Cardiac muscle cell (in vitro differentiated cells and primary cell): ENCODE measurements around the gene DTHD1. TPM values are rescaled to one million over a fixed set of nuclear protein-coding genes. Genes with fewer than 3 reads are reported as not detected.

ENCODE experiments used
- DNase-seq, 2 donors: peaks; one replicate each; pipeline versions ENCODE4 v3.0.0 to v3.0.0-alpha.2; 2010 to 2017; ENCODE audit warnings: low read depth in 1 of 2, low spot score in 1 of 2
- H3K27ac ChIP-seq: fragments of 200-600 bp; sonication (generic); 2 replicates; pipeline ENCODE4 v1.5.1; 2016
- H3K27me3 ChIP-seq: fragments of 200-600 bp; sonication (generic); 2 replicates; pipeline ENCODE4 v1.6.0; 2016; ENCODE audit warnings: control low read depth
- H3K36me3 ChIP-seq: fragments of 200-600 bp; sonication (generic); 2 replicates; pipeline ENCODE4 v1.5.1; 2016; ENCODE audit warnings: control low read depth
- H3K4me1 ChIP-seq: fragments of 200-600 bp; sonication (generic); 2 replicates; pipeline ENCODE4 v1.8.1; 2017; ENCODE audit warnings: low read depth, mild to moderate bottlenecking, mixed run types
- H3K4me3 ChIP-seq: fragments of 200-600 bp; sonication (generic); 2 replicates; pipeline ENCODE4 v1.5.1; 2016; ENCODE audit warnings: mild to moderate bottlenecking
- H3K9me3 ChIP-seq: fragments of 200-600 bp; sonication (generic); 2 replicates; pipeline ENCODE4 v1.5.1; 2017; ENCODE audit warnings: low read depth, mild to moderate bottlenecking, control low read depth
- polyA plus RNA-seq: library from polyadenylated mRNA; unstranded; fragments of >200 nt; fragmentation: Nextera tagmentation; extraction: Ambion mirVana; gene quantifications from 2 replicates; pipeline ENCODE4 v1.2.1, GENCODE V29; 2016
- total RNA-seq: library from RNA; depleted of rRNA; stranded (reverse); fragments of >200 nt; gene quantifications from 2 replicates; pipeline ENCODE4 v1.2.3, GENCODE V29; 2016
- TF ChIP-seq, protein P1 (sequence below): IDR thresholded peaks from 2 replicates; pipeline ENCODE4 v1.5.1; 2012; ENCODE audit warnings: low read depth, mild to moderate bottlenecking, low read length

The DTHD1 gene
- total and polyA plus RNA-seq, 2 experiments from 2014 or later, result not detected

DNA sequence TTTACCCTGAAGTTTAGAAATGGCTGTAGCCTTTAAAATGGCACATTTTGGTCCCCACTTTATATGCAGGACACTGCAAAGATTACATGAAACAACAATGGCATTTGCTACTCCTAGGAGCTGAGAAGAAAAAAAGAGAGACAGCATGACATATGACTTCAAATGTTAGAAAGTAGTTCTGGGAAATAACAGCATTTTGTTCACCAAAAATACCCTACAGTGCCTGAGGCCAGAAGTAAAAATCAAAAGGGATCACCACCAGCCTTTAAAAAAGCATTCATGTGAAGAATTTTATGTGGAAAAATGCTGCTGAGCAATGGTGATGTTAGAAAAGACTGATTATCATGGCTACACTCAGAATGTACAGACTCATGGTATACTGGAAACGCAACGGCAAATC lies 110.0 kb downstream of the DTHD1 start:
- Histone ChIP-seq H3K4me3 (no peak overlapping the region), H3K36me3 (no peaks in the 10 kb centered on the region), H3K9me3 (no peaks in the 10 kb centered on the region), H3K27me3 (no peaks in the 10 kb centered on the region), H3K4me1 (no peaks in the 10 kb centered on the region), H3K27ac (no peak overlapping the region)
- no peak for DNase-seq
- TF ChIP-seq, protein P1, sequence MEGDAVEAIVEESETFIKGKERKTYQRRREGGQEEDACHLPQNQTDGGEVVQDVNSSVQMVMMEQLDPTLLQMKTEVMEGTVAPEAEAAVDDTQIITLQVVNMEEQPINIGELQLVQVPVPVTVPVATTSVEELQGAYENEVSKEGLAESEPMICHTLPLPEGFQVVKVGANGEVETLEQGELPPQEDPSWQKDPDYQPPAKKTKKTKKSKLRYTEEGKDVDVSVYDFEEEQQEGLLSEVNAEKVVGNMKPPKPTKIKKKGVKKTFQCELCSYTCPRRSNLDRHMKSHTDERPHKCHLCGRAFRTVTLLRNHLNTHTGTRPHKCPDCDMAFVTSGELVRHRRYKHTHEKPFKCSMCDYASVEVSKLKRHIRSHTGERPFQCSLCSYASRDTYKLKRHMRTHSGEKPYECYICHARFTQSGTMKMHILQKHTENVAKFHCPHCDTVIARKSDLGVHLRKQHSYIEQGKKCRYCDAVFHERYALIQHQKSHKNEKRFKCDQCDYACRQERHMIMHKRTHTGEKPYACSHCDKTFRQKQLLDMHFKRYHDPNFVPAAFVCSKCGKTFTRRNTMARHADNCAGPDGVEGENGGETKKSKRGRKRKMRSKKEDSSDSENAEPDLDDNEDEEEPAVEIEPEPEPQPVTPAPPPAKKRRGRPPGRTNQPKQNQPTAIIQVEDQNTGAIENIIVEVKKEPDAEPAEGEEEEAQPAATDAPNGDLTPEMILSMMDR, result no peak

DNA sequence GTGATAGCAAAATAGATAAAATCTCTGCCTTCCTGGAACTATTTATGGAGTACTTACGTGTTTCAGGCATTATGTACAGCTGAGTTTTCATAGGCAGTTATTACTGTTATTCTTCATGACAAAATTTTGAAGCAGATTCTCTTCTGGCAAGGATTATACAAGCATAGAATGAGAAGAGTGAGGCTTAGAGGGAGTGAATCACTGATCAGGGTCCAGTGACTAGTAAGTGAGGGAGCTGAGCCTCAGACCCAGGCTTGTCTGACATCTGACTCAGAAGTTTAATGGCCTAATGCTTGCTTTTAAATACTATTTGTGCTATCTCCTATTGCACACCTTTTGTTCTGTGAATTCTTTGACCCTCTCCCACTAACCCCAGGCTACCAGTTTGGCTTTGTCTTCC lies 110.6 kb downstream of the DTHD1 start:
- no peak for DNase-seq
- Histone ChIP-seq H3K4me3 (no peak overlapping the region), H3K27me3 (no peaks in the 10 kb centered on the region), H3K4me1 (no peaks in the 10 kb centered on the region), H3K9me3 (no peaks in the 10 kb centered on the region), H3K27ac (no peak overlapping the region), H3K36me3 (no peaks in the 10 kb centered on the region)
- TF ChIP-seq, protein P1, result no peak

DNA sequence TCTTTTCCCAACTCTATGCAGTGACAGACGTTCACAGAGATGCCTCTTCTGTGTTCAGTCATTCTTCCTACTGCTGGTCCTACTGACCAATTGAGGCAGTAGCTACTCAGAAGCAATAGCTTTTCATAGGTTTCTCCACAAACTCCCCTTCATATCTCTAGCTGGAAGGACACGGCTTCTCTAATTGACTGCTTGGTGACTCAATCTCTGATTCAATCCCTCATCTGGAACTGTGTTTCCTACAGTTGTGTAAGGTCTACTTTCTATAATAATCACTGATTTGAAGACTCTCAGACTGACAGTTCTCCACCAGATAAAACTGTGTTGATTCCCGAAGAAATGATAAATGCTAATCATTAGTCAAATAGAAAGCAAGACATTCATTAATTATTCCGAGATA lies 111.5 kb downstream of the DTHD1 start:
- H3K27ac ChIP-seq, result no peak overlapping the region
- DNase-seq, result no peak
- H3K9me3 ChIP-seq, result no peaks in the 10 kb centered on the region
- H3K27me3 ChIP-seq, result no peaks in the 10 kb centered on the region
- no peaks in the 10 kb centered on the region for H3K4me1 ChIP-seq
- no peaks in the 10 kb centered on the region for H3K36me3 ChIP-seq
- TF ChIP-seq, protein P1, result no peak
- H3K4me3 ChIP-seq, result no peak overlapping the region

Other genes with a start within 250 kb of the DTHD1 start
- gene ARAP2, start 37.1 kb upstream of the DTHD1 start, total RNA-seq, result 2.6 and 3.9 TPM in 2 replicates
- 0.70 and 1.7 TPM in 2 replicates for gene ARAP2, start 37.1 kb upstream of the DTHD1 start, polyA plus RNA-seq